Activated T-helper 1 cell treated with anti-CD3 and anti-CD28 coated beads, Interleukin-2, amount 50 U/mL, for 16 hours (primary cell): ENCODE results near the gene TMEM161B.
A peak's percentile ranks its signal among the peaks of the same experiment; 100 is the strongest.
"Not testable (repeated sequence)": the region's sequence is repeated elsewhere in the genome, so short reads cannot be mapped to it uniquely, and the experiment has no call there.

Experiments used
- DNase-seq, 2 donors: peaks; one replicate each; pipeline ENCODE4 v3.0.0-alpha.2; 2020; ENCODE audit warnings: low read depth in 1 of 2, low spot score in 1 of 2

The TMEM161B gene

DNA sequence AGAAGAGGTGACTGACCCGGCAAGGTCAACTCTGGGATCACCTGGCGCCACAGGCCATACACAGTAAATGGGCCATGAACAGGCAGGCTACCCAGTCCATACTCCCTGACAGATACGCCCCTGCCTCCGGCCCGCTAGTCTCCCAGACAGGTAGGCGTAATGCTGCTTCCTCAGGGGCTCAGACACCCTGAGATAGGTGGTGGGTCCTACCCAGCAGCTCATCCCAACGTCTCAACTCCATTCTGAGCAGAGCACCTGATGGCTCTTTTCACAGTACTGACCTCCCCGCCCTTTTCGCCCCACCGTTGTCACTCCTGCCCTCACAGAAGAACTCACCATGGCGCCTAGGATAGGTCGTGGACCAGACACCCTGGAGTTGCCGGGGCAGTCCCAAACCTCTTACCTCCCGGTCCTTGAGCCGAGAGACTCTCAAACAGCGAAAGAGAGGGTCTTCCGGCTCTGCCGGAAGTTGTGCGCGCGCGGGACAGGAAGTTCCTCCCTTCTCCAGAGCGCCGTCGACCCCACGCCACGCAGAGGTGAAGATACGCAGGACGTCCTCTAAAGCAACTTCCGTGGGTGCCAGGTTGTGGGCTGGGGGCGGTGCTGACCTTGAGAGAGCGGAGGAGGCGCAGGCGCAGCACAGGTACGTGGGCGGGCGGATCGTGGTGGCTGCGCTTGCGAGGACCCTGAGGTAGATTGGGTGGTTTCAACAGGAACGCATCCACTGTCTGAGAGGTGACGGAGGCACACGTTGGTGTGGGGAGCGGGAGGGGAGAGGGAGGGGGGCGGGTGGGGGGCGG lies at the start of gene TMEM161B:
TMEM161B (minus strand) TSS at position 461 of the 800 bp plus-strand sequence; CDS start at position 339, 122 bp downstream.
- DNase-seq = peak; percentile 87 to 90

DNA sequence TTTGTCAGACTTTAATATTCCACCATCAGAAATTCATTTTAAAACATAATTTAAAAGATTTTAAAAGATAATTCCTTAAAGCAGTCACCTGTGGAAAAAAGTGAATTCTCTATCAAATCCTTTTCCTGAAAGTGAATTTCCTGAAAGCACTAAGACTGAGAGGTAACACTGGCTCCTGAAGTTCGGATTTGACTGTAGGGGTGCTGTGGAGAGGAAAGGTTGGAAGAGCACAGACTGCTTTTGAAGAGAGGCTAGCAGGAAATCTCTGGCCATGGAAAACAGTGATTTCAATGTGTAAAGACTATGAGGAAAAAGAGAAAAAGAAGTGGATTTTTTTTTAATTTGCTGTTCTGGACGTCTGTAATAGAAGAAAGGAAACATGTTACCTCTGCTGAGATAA lies 35.7 kb upstream of the TMEM161B start:
- no peak for DNase-seq

DNA sequence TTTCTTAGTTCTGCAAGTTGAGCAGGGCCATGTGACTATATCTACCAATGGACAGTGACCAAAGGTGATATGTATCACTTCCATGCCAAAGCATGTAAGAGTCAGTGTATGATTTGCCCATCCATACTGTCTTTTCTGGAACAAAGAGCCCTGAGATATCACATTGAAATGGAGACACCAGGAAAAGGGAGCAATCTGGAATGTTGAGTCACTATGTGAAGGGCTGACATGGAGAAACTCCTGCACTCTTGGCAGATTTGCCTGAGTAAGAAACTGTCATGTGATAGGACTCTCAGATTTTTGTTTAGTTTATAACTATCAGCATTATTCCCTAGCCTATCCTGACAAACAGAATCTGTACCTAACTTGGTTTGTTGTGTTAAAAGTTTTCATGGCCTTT lies 29.8 kb upstream of the TMEM161B start:
- DNase-seq = no peak

DNA sequence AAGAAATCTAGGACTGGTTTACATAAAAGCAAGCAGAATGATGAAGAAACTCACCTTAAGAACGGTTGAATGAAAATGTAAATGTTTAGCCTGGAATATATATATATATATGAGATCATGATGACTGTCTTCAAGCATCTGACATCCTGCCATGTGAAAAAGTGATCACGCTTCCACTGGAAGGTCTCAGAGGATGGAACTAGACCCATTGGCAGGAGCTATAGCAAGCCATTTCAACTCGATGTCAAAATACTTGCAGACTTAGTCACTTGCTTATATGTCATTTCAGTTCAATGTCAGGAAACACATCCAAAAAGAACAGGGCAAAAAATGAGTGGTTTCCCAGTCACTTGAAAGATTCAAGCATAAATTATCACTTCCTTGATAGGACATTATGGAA lies 22.2 kb upstream of the TMEM161B start:
- DNase-seq = no peak

DNA sequence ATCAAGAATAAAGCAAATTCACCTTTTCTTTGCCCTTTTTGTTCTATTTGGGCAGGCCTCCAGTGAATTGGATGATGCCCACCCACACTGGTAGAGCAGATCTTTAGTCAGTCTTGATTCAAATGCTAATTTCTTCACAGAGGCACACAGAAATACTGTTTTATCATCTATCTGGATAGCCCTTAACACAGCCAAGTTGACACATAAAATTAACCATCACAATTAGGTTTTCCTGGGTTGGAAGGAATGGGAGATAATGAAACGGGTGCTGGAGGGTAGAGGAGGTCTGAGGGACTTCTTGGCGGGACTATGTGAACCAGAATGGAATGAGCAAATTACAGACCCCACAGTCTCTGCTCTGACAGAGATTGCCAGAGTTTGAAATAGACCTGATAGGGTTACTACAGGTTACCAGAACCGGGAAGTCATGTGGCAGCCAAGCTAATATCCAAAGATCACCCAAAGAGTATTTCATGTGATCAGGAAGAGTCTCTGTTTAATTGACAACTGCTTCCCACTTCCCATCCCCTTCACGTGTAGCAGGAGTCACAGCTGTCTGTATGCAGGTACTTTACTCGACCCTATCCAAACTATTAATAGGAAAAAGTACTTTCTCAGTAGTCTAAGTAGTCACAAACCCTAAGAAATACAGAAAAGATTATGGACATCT lies 20.0 kb upstream of the TMEM161B start:
- no peak for DNase-seq

DNA sequence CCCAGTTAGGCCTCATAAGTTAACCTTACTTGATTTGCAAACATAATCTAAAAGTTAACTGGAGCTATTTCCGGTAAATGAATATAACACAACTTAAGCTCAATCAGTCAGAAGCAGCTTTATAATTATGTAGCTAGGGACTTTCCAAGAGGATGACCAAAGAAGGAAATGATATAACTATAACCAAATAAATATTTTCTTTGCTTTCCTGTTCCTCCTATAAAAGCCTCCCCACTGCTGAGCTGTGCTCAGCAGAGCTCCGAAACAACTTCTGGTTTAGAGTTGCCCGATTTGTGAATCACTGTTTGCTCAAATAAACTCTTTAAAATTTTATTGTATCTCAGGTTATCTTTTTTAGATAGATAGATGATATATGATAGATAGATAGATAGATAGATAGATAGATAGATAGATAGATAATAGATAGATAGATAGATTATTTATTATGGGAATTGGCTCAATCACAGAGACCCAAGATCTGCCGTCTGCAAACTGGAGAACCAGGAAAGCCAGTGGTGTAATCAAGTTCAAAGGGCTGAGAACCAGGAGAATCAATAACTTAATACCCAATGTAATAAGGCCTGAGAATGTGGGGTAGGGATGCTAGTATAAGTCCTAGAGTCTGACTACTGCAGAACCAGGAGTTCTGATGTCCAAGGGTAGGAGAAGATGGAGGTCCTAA lies 19.3 kb upstream of the TMEM161B start:
- DNase-seq = no peak

DNA sequence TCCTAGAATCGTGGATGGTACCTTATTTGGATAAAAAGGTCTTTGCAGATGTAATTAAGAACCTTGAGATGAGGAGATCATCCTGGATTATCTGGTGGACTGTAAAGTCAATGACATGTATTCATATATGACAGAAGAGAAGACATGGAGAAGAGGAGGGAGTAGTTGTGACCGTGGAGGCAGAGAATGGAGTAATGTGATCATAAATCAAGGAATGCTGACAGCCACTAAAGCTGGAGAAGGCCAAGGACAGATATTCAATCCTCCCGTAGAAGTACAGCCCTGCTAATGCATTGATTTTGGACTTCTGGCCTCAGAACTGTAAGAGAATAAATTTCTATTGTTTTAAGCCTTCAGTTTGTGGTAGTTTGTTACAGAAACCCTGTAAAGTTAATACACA lies 18.7 kb upstream of the TMEM161B start:
- DNase-seq = no peak

DNA sequence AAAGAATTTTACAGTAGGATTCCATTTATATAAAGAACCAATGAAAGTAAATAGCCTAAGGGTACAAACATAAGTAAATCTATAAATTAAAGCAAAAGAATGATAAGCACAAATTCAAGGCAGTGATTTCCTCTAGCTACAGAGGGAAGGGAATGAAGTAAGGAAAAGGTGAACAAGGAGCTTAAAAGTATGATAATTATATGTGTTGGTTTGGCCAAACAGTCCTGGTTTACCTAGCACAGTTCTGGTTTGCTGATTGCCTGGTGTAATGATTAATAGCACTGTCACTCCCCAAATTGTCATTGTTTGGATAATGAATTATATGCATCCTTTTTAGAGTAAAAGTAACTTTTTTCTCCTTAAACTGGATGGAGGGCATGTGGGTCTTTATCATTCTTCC lies 15.0 kb upstream of the TMEM161B start:
- DNase-seq = no peak

DNA sequence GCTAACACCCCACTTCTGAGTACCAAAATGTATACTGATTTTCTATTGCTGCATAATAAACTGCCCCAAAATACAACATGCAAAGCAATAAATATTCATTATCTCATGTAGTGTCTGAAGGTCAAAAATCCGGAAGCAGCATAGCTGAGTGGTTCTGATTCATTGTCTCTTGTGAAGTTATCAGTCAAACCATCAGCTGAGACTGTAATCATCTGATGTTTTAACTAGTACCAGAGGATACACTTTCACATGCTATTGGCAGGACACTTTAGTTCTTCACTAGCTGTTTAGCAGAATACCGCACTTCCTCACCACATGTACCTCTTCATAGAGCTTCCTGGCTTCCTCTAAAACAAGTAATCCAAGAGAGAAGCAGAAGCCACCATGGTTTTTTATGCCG lies 12.7 kb upstream of the TMEM161B start:
- DNase-seq = no peak

DNA sequence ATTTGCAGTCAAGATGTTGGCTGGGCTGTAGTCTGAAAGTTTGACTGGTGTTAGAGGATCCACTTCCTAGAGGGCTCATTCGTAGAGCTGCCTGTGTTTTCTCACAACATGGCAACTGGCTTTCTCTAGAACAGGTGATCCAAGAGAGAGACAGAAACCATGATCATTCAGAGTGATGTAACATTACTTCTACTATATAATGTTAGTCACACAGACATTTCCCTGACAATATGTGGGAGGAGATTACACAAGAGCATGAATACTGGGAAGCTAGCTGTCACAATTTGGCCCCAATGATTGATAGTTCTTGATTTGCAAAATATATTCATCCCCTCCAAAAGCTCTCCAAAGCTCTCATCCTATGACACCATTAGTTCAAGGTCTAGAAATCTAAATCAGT lies 10.9 kb upstream of the TMEM161B start:
- DNase-seq = no peak

DNA sequence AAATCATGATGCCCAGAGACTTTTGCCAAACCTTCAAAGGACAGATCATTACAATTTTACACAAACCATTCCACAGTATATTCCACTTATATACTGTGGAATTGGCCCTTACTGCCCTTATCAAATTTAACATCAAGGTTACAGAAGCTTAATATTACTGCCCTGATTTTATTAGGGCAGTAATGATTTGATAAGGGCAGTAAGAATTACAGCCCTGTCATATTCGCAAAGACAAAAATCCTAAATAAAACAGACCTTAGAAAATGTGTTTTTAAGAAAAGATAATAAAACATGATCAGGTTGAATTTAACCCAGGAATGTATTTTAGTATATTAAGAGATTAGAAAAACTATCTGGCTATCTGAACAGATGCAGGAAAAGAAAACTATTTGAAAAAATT lies 7.7 kb upstream of the TMEM161B start:
- DNase-seq = no peak

DNA sequence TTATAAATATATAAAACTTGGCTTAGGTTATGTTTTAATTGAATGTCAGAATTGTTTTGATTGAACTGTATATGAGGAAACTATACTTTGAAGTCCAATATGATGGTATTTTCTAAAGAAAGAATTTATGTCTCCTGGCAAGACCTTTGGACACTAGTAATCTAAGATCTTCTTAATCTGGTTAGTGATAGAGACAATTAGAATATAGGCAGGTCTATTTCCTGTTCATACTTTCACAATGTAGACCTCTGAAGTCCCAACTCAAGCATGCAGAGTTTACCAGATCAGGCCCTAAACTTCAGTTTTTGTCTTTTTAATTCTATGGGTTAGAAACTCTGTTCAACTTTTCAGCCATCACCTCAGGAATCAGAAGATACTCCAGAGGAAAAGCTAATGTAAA lies 6.9 kb upstream of the TMEM161B start:
- DNase-seq = no peak

DNA sequence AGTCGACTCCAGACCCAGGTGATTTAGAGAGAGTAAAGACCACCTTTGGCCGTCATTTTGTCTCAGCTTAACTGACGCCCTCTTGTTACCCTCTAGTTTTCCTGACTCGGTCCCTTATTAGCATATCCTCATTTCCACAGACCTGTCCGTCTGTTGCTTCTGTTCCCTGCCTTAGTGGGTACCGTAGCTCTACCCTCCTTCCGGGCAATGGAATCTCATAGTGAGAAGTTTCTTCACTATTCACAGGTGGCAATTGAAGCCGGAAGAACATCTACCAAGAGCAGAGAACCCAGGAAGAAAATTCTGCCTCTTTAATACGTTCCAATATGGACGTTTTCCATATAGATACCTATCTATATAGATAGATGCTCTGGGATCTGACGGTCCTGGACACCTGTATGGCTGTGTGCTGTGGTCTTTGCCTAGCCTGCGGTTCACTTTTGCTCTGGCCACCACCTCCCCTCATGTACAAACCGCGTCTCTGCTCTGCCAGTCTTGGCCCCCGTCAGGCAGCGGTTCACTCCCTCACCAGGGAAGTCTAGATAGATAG lies 652 bp upstream of the TMEM161B start:
- DNase-seq = no peak

DNA sequence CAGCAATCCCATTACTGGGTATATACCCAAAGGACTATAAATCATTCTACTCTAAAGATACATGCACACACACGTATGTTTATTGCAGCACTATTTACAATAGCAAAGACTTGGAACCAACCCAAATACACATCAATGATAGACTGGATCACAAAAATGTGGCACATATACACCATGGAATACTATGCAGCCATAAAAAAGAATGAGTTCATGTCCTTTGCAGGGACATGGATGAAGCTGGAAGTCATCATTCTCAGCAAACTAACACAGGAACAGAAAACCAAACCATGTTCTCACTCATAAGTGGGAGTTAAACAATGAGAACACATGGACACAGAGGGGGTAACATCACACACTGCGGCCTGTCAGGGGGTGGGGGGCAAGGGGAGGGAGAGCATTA lies 4.1 kb downstream of the TMEM161B start:
- not testable (repeated sequence) for DNase-seq

DNA sequence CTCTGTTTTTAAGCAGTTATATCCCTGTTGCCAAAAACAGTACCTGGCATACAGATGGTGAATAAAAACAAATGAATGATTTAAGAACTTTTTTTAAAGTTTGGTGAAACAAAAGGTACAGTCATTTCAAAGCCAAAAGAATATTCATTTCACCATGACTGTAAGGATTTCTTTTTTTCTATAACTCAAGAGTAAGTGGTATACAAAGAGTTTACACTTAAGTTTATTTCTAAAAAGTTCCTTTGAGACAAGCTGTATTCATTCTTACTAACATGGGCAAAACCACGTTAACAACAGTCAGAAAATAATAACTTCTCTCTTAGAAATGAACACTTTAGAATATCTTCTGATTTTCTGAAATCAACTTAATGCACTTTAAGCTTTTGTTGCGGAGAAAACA lies 5.3 kb downstream of the TMEM161B start:
- DNase-seq = no peak

DNA sequence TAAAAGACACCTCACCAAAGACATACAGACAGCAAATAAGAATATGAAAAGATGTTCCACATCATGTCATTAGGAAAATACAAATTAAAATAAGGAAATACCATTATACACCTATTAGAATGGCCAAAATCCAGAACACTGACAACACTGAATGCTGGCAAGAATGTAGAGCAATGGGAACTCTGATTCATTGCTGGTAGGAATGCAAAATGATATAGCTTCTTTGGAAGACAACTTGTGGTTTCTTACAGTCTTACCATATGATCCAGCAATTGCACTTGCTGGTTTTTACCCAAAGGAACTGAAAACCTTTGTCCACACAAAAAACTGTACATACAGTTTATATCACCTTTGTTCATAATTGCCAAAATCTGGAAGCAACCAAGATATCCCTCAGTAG lies 6.5 kb downstream of the TMEM161B start:
- no peak for DNase-seq

DNA sequence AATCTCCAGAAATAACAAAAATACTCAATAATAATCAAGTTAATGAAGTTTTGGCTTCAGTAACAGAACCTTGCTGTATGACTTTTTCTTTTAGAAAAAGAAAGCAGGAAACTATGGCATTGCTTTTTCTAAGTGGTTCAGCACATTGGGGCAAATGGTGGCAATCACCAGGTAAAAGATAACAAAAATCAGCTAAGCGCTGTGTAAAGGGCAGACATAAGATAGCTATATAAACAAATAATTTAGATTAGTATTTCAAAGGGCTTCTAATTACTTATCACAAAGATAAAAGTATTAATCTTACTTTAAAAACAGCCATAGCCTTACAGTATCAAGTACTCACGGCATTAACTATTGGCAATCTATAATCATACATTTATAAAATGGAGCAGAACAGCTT lies 10.0 kb downstream of the TMEM161B start:
- DNase-seq = no peak

DNA sequence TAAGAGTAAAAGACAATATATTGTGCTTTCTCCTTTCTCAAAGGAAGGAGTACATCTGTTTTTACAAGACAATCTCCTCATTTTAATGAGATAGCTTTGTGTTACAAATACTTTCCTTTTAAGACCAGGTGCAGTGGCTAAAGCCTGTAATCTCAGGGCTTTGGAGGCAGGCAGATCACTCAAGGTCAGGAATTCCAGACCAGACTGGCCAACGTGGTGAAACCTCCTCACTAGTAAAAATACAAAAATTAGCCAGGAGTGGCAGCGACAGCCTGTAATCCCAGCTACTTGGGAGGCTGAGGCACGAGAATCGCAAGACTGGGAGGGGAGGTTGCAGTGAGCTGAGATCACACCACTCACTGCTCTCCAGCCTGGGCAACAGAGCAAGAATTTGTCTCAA lies 11.8 kb downstream of the TMEM161B start:
- DNase-seq = no peak

DNA sequence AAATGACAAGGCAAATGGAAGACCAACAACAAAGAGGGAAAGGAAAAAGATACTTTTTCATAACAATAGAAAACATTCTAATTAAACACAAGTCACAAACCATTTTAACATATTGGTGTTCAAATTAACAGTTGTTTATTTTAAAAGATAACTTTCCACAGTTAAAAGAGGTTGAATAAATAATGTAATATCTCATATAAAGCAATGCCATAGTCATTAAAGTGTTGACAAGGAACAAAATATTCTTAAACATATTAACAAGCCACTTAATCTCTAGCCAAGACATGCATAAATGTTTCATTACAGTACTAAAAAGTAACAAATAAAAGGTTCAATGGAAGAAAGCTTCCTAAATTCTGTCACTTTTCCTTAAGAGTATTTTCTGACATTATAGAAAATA lies 12.6 kb downstream of the TMEM161B start:
- DNase-seq = no peak

DNA sequence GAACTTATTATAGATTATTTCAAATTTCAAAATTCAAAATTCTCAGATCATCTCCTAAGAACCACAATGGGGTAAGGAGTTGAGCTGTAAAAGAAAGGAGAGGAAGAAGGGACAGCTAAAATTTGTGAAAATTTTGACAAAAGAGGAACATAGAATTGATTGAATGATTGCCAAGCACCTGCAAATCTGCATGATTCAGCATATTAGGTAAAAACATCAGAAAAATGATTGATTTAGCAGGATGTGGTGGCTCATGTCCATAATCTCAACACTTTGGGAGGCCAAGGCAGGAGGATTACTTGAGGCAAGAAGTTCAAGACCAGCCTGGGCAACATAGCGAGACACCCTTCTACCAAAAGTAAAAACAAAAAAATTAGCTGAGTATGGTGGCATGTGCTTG lies 14.3 kb downstream of the TMEM161B start:
- no peak for DNase-seq

DNA sequence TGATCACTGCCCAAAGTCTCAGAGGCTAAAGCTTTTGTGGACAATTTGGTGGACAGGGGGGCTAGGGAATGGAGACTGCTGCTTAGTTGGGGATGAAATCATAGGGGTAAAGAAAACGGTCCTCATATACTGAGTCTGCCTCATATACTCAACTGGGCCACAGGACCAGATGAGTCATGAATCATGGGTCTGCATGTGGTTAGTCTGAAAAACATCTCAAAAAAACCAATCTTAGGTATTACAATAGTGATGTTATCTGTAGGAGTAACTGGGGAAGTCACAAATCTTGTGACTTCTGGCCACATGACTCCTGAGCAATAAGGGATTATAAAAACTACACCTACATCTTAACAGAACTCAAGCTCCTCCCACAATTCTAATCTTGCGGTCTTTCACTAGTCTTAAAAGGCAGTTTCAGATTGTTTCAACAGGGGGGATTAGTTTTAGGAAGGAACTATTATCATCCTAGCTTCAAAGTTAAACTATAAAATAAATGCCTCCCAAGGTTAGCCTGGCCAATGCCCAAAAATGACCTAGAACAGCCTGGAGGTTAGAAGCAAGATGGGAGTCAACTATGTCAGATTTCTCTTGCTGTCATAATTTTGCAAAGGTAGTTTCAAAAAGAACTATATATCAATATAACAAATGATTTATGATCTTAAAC lies 17.5 kb downstream of the TMEM161B start:
- no peak for DNase-seq
